GM19035 (cell line): ENCODE measurements around the gene NAMPT.
"Not testable (repeated sequence)": the region's sequence is repeated elsewhere in the genome, so short reads cannot be mapped to it uniquely, and the experiment has no call there.

Experiments
- ATAC-seq: cut with Tn5 transposase; IDR thresholded peaks from one replicate; pipeline ENCODE4 v1.9.1; 2021; ENCODE audit not compliant: unreplicated experiment

Gene NAMPT

DNA sequence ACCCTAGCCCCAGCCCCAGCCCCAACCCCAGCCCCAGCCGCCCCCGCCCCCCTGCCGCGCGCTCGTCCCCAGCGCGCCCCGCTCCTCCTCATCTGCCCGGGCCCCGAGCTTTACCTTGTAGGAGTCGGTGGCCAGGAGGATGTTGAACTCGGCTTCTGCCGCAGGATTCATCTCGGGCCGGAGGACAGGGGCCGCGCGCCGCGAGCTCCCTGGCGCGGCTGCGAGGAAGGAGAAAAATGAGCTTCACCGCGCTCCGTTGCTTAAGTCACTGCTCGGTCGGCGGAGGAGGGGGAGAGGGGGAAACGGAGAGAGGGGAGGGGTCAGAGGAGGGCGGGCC is at the start of gene NAMPT:
TSS of gene NAMPT (minus strand) at position 270 of the 337 bp plus-strand sequence. CDS start at position 171, 99 bp downstream.
- no peak for ATAC-seq

DNA sequence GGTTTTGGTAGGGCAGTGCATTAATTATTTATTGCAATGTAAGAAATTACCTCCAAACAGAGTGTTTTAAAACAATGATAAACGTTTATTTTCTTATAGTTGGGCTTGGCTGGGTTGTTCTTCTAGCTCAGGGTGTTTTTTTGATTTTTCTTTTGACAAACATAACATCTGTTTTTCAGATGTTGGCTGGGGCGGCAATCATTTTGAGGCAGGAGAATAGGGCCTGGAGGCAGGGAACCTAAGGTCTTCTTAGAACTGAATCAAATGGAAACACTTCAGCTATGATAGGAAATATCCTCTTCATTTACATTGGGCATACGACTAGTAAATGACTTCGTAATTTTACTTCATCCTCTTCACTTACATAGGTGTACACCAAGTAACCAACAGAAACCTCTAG is 47.4 kb upstream of the NAMPT start:
- no peak for ATAC-seq

DNA sequence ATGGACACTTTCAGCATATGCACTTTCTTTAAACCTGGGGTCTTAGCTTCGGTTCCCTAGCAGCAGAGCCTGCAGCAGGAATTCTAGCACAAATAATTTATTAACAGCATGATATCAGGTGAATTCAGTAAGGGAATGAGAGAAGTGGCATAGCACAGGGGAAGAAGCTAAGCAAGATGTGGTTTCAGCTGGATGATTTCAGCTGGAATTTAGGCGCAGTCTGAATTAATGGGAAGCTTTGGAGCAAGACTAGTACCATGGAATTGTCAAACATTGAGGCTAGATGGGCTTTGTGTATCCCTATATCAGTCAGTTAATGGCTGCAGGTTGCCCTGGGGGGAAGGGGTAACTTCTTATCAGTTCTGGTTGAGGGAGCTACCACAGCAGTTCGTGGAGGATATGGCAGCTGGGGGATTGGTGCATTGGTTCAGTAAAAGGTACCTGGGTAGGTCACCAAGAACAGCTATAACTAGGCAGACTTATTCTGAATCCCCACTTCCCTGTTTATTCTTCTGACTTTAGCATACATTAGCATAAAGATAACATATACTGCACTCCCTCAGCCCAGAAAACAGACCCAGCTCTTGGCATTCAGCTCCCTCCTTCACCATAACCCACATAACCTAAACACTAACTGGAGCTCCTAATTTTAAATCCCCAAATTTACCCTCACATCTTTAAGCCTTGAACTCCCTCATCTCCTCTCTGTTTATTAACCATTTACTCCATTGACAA is 46.8 kb upstream of the NAMPT start:
- ATAC-seq = no peak

DNA sequence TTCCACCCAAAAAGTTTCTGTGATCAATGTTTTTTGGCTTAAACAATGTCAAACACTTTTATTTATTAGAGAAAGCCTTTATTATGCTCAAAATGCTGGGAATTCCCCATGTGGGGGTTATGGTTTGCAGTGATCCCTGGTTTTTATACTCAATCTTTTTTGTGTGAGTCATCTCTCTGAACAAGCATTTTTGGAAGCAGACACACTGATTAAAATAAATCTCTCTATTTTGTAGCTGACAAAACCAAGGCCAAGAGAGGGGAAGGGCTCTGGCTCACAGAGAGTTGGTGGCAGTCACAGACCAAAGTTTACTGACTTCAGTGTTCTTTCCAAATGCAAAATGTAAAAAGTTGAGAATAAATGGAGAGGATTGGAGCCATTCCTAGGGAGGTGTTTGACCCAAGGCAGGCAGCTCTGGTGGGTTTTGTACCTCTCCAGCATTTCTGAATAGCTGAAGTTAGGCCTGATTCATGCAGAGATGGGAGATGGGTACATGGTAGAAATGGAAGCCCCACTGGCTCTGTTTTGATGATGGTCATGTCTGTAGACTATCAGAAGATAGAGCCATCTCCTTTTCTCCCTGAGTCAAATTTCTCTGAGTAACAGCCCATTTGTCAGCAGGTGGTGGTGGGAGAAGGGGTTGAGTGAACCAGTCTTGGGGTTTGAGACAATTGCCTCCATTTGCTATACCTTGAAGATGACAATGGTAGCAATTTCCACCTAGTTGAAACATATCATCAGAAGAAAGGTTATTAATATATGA is 45.4 kb upstream of the NAMPT start:
- ATAC-seq = no peak

DNA sequence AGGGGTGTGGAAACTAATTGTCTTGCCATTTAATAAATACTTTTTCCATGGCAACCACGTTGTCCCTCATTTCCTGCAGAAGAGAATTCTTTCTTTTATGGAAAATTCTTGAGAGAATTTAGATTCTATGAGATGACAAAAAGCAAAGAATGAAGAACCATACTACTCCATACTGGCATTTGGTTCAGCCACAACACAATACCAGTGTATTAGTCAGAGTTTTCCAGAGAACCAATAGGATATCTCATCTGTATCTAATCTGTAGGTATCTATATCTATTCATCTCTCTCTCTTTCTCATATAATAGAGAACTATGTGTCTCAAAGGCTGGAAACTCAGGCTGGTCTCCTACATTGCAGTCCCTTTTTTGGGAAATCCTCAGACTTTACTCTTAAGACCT is 44.6 kb upstream of the NAMPT start:
- ATAC-seq = no peak

DNA sequence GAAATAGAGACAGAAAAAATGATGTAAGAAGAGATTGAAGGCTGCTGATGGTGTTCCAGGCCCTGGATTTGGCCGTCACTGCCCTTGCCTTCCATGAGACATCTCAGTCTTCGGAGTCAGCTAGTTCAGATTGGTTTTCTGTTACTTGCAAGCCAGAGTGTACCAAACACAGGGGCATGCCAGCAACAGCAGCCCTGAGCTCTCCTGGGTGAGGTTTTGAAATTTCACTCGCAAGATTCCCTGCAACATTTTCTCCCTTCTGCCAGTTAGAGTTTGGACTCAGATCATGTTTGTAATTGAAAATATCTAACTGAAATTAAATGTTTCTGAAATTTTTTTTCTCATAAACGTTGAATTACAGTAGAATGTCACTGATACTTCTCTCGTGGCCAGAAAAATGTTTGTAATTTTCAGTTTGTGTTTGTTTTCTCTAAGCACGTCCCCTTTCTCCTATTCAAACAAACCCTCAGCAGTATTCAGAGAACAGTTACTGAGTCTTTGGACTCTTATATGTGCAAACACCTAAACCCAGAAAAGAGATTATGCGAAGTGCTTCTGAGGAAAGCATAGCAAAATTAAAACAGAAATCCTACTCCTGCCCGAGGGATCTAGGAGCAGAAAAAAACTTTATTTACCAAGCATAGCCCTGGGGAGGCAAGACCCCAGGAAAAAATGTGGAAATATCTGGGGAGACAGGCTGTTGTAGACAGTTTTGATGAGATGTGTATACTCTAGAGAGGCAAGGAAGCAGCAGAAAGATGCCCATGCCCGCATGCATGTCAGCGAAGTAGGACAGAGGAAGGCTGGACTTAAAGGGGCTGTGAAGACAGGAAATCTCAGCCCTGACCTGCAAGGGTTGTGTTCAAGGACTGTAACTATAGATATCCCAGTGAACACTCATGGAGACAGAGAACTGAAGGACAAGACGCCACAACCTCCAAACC is 43.0 kb upstream of the NAMPT start:
- no peak for ATAC-seq

DNA sequence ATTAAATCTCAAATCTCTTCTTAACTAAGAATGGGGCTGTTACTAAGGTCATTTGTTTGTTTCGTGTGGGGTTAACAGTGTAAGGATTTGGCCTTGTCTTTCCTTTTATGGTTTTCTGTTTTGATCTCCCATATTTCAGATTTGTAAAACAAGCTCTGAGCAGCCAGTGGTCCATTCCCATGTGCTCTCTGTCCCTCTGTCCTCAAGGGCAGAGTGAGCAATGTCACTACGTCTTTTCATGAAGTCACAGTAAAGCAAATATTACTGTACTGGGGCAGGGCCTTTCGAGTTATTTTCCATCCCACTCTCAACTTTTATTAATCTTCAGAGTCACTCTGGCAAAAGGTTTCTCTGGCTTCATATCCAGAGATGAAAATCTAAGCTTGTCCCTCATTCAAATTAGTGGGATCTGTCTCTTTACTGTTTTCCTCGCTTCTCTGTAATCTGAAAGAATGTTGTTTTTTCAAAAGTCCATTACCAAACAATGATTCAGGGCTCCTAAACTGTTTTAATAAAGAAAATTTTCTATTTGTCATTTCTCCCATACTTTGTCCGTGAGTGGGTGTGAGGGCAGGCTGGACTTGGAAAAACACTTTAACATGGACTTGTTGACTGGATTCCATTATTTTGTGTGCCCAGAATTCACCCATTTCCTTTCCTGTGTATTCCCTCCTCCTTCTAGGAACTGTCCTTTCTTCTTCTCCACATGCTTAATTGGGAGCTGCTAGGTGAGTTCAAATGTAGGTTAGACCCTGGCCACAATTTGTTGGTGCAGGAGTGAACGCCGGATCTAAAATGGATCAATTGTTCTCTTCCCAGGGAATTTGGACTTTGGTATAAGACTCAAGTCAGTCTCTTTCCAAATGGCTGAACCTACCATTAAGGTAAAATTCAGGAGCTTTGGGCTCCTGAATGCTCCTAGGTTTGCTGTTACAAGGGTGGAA is 42.1 kb upstream of the NAMPT start:
- no peak for ATAC-seq

DNA sequence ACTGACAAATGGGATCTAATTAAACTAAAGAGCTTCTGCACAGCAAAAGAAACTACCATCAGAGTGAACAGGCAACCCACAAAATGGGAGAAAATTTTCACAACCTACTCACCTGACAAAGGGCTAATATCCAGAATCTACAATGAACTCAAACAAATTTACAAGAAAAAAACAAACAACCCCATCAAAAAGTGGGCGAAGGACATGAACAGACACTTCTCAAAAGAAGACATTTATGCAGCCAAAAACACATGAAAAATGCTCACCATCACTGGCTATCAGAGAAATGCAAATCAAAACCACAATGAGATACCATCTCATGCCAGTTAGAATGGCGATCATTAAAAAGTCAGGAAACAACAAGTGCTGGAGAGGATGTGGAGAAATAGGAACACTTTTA is 39.7 kb upstream of the NAMPT start:
- not testable (repeated sequence) for ATAC-seq

DNA sequence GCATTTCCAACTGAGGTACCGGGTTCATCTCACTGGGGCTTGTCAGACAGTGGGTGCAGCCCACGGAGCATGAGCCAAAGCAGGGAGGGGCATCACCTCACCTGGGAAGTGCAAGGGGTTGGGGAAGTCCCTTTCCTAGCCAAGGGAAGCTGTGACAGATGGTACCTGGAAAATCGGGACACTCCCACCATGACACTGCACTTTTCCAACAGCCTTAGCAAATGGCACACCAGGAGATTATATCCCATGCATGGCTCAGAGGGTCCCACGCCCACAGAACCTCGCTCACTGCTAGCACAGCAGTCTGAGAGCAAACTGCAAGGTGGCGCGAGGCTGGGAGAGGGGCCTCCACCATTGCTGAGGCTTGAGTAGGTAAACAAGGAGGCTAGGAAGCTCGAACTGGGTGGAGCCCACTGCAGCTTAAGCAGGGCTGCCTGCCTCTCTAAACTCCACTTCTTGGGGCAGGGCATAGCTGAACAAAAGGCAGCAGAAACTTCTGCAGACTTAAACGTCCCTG is 35.5 kb upstream of the NAMPT start:
- ATAC-seq = not testable (repeated sequence)

DNA sequence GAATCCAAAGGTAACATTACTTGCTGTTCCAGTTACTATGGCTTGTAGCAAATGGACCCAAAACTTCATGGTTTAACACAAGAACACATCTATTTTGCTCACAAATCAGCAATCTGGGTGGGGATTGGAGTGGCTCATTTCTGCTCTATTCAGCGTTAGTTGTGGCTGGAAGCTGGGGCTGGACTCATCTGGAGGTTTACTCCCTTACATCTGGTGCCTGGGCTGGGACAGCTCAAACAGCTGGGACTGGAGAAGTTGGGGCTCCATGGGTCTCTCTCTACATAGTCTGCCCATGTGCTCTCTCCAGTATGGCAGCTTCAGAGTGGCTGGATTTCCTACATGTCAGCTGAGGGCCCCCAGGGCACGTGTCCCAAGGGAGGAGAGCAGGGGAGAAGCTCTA is 33.7 kb upstream of the NAMPT start:
- ATAC-seq = no peak

DNA sequence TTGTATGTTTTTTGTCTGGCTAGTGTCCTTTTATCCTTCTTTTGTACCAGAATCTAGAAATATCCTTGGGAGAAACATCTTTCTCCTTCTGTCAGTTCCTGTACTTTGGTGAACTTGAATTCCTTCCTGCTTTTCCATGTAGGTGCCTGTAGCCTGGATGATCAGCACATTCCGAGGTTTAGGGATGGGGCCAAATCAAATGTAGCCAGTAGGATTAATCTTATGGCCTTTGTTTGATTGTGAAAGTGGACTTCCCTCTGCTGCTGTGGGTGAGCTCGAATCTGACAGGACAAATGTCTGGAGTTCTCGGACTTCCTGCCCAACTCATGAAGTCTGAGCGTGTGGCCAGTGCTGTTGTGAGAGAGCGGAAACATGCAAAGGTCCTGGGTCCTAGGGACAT is 33.2 kb upstream of the NAMPT start:
- ATAC-seq = no peak

DNA sequence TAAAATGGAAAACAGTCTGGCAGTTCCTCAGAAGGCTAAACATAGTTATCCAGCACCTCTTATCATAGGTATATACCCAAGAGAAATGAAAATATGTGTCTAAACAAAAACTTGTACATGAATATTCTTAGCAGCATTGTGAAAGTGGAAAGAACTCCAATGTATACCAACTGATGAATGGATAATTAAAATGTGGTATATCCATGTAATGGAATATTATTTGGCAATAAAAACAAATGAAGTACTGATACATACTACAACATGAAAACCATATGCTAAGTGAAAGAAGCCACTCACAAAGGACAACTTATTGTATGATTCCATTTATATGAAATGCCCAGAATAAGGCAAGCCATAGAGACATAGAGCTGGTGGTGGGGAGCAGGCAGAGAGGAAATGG is 32.2 kb upstream of the NAMPT start:
- no peak for ATAC-seq

DNA sequence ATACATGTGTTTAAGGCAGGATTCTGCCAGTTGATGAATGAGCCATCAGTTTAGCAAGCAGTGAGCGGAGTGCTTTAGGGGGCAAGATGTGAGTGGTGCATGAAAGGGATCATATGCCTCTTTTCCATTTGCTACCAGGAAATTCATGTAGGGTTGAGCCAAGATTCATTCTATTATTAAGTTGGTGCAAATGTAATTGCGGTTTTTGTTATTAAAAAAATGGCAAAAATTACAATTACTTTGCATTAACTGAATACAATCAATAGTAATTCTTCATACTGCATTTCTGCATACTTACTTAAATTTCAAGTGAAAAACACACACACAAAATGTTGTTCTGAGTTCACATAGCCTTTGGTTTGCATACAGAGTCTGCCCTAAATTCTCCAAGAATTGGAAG is 30.1 kb upstream of the NAMPT start:
- no peak for ATAC-seq

DNA sequence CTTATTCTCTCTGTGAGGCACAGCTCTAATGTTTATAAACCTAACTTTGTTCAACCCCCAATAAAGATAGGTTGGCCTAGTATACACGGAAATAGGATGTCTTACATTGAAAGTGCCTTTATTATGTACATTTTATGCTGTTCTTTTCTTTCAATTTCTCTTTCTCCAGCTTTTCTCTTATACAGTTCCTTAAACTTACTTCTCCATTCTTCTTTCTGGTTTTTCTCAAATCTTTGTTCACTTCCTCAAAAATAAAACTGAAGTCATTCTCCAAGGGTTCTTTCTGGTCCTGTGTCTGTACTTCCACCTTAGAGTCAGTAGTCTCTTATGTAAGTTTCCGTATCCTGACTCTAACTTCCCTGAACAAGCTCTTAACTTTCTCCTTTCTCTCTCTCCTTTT is 29.2 kb upstream of the NAMPT start:
- no peak for ATAC-seq

DNA sequence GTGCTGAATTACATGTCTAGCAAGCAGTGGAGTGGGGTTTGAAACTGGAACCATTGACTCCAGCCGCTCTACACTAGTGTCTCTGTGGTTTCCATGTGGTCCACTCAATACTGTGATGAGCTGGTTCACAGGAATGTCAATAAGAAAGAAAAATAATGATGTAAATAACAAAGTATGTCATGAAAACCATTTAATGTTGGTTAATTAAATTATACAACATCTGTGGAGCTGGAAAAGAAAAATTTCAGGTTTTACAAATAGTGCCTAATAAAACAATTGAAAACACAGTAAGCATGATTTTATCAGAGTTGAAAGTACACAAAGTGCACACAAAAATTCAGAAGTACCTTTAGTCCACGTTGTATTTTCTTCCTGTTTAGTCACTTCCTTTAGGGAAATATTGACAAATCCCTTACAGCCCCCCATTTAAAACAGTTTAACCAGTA is 28.7 kb upstream of the NAMPT start:
- no peak for ATAC-seq

DNA sequence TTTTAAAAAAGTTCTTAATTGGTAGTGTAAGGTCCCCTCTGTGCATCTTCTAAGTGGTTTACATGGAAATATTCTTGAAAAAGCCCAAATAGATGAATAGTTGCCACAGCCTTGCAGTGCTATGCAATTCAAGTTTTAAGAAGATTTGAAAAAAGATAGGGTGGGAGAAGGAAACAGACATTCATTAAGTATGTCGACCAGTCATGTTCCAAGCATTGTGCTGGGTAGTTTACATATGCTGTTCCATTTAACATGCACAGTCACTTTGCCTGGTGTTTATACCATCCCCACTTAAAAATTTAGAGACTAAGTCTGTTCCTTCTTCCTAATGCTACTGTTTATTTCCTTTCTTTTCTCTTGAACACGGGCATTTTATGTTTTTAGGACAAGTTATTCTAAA is 28.1 kb upstream of the NAMPT start:
- ATAC-seq = no peak

DNA sequence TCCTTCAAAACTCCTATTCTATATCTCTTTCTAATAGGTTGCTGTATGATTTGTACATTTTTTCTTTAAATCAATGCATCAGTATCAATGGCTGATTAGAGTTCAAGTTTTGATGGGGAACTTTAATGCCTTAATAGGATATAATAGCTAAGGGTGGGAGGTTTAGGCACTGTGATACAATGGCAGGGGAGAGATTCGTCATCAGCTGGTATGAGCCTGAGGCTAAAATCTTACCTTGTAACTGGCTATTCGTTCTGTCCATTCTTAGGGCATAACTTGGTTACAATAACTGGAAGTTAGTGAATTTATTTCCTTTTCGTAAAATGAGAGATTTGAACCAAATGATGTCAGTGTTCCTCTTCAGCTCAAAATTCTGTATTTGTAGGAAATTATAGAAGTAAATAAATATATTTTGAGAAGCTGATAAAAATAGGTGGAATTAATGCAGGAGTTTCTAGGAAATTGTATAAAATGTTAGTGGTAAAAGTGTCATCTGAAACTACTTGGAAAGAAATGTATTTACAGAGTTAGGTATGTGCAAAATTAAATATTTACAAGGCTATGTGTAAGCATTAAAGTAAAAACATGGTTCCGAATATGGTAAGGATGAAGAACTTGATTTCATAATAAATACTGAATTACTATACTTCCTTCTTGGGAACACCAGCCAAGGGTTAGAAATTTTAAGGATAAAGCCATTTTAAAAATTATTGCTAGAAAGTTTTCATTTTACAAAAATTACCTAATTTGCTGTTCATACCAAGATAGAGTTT is 27.5 kb upstream of the NAMPT start:
- ATAC-seq = no peak

DNA sequence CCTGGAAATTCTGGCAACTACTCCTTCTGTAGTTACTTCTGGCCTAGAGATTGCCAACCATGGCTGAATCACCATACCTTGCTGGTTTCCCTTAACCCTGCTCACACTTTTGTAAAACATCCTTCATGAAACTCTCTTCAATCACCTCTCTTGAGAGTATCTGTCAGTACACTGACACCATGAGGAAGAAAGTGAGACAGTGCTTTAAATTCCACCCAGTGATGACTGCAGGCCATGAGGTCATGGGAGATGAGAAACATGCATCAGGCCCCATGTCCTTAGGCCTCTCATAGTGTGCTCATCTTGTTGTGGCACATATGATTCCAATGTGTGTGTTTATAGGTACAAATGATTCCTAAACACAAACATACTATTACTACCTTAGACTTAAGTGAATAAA is 24.6 kb upstream of the NAMPT start:
- no peak for ATAC-seq

DNA sequence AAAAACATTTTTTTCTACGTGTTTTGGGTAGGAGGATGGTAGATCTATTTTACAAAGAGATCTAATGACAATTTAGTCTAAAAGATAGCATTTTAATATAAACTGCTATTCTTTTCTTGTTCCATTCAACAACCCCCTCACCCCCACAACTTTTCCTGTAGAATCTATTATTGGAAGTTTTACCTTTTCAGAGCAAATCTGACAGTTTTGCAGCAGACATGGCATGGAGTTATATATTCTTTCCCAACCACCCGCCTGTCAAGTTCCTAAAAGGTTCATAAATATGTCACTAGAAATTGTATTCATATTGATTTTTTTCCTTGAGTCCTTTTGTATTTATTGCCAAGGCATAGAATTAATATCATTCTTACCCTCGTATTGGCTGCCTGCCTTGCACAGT is 21.5 kb upstream of the NAMPT start:
- no peak for ATAC-seq
